Liver (tissue), 3 donors: ENCODE data around the gene CDH4.

Experiments used
- EGR1 ChIP-seq, 2 donors: IDR thresholded peaks; 2 replicates each; pipeline ENCODE4 v1.6.1; 2016 to 2018; ENCODE audit warnings: antibody characterized with exemption in 2 of 2, low read depth in 2 of 2
- GABPA ChIP-seq, 2 donors: IDR thresholded peaks in 1 of 2; conservative IDR thresholded peaks in 1 of 2; 2 replicates each; pipeline ENCODE4 v1.6.1; 2016; ENCODE audit warnings: antibody characterized with exemption in 2 of 2, mild to moderate bottlenecking in 1 of 2, moderate library complexity in 1 of 2
- JUND ChIP-seq, 2 donors: IDR thresholded peaks; 2 replicates each; pipeline ENCODE4 v1.6.1; 2016; ENCODE audit warnings: antibody characterized with exemption in 2 of 2
- RAD21 ChIP-seq, 2 donors: IDR thresholded peaks; 2 replicates each; pipeline ENCODE4 v1.6.1; 2016; ENCODE audit warnings: antibody characterized with exemption in 2 of 2, mild to moderate bottlenecking in 2 of 2
- RXRA ChIP-seq, 2 donors: IDR thresholded peaks; 2 replicates each; pipeline ENCODE4 v1.6.1; 2017 to 2018; ENCODE audit warnings: antibody characterized with exemption in 2 of 2, mild to moderate bottlenecking in 1 of 2
- SP1 ChIP-seq: IDR thresholded peaks from 2 replicates; pipeline ENCODE4 v1.6.1; 2018; ENCODE audit warnings: antibody characterized with exemption, mild to moderate bottlenecking
- TAF1 ChIP-seq: conservative IDR thresholded peaks from 2 replicates; pipeline ENCODE4 v1.6.1; 2016; ENCODE audit warnings: antibody characterized with exemption, mild to moderate bottlenecking
- YY1 ChIP-seq: IDR thresholded peaks from 2 replicates; pipeline ENCODE4 v1.6.1; 2016; ENCODE audit warnings: antibody characterized with exemption, mild to moderate bottlenecking
- TF ChIP-seq, protein P1 (sequence below): fragments of 150-350 bp; IDR thresholded peaks from 2 replicates; pipeline ENCODE4 v1.5.1; 2017; ENCODE audit warnings: improper control_type of control experiment, low read depth, low read length; ENCODE audit not compliant: missing input control
- TF ChIP-seq, protein P2 (sequence below): IDR thresholded peaks from 2 replicates; pipeline ENCODE4 v1.6.1; 2016; ENCODE audit warnings: antibody characterized with exemption, mild to moderate bottlenecking
- TF ChIP-seq, protein P3 (sequence below): IDR thresholded peaks from 2 replicates; pipeline ENCODE4 v1.6.1; 2016; ENCODE audit warnings: antibody characterized with exemption
- TF ChIP-seq, protein P4 (sequence below): IDR thresholded peaks from 2 replicates; pipeline ENCODE4 v1.6.1; 2016; ENCODE audit warnings: antibody characterized with exemption
- TF ChIP-seq, protein P5 (sequence below): IDR thresholded peaks from 2 replicates; pipeline ENCODE4 v1.6.1; 2016; ENCODE audit warnings: antibody characterized with exemption
- donor health status: healthy.
- donor health status: healthy.

DNA sequence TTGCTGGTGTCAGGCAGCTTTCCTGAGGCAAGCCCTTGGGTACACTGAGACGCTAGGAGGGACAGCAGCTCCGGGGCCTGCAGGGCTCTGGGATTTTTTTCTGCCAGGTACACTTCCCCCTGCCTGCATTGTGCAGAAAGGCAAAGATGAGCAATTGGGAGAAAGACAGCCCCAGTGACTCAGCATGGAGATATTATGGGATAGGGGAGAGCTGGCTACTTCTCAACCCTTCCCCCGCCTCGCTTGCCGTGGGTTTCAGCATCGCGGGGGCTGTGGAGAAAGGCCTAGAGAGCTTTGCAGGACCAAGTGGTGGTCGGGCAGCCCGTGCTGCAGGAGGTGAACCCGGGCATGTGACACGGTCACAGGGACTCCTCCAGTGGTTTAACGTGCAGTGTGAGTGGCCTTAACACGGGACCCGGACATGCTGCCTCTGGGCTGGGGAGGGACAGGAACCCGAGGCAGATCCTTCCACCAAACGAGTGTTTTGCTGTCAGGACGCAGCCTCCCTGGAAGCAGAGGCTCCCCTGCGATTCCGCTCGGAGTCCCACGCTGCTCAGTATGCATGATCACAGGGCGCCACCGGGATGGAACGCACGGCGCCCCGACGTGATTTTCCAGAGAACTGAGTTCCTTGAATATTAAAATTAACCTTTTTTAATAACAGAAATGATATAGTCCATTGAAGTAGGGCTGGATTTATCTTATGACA lies 139.9 kb downstream of the CDH4 start:
- TF ChIP-seq RAD21 (IDR thresholded peaks at IDR 0.05) = no peak
- TF ChIP-seq JUND (IDR thresholded peaks at IDR 0.05) = no peak
- TF ChIP-seq, protein P1, sequence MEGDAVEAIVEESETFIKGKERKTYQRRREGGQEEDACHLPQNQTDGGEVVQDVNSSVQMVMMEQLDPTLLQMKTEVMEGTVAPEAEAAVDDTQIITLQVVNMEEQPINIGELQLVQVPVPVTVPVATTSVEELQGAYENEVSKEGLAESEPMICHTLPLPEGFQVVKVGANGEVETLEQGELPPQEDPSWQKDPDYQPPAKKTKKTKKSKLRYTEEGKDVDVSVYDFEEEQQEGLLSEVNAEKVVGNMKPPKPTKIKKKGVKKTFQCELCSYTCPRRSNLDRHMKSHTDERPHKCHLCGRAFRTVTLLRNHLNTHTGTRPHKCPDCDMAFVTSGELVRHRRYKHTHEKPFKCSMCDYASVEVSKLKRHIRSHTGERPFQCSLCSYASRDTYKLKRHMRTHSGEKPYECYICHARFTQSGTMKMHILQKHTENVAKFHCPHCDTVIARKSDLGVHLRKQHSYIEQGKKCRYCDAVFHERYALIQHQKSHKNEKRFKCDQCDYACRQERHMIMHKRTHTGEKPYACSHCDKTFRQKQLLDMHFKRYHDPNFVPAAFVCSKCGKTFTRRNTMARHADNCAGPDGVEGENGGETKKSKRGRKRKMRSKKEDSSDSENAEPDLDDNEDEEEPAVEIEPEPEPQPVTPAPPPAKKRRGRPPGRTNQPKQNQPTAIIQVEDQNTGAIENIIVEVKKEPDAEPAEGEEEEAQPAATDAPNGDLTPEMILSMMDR = no peak
- TF ChIP-seq, protein P2, sequence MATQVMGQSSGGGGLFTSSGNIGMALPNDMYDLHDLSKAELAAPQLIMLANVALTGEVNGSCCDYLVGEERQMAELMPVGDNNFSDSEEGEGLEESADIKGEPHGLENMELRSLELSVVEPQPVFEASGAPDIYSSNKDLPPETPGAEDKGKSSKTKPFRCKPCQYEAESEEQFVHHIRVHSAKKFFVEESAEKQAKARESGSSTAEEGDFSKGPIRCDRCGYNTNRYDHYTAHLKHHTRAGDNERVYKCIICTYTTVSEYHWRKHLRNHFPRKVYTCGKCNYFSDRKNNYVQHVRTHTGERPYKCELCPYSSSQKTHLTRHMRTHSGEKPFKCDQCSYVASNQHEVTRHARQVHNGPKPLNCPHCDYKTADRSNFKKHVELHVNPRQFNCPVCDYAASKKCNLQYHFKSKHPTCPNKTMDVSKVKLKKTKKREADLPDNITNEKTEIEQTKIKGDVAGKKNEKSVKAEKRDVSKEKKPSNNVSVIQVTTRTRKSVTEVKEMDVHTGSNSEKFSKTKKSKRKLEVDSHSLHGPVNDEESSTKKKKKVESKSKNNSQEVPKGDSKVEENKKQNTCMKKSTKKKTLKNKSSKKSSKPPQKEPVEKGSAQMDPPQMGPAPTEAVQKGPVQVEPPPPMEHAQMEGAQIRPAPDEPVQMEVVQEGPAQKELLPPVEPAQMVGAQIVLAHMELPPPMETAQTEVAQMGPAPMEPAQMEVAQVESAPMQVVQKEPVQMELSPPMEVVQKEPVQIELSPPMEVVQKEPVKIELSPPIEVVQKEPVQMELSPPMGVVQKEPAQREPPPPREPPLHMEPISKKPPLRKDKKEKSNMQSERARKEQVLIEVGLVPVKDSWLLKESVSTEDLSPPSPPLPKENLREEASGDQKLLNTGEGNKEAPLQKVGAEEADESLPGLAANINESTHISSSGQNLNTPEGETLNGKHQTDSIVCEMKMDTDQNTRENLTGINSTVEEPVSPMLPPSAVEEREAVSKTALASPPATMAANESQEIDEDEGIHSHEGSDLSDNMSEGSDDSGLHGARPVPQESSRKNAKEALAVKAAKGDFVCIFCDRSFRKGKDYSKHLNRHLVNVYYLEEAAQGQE = no peak
- TF ChIP-seq TAF1 = no peak
- TF ChIP-seq YY1 = no peak
- TF ChIP-seq, protein P3, sequence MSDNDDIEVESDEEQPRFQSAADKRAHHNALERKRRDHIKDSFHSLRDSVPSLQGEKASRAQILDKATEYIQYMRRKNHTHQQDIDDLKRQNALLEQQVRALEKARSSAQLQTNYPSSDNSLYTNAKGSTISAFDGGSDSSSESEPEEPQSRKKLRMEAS = no peak
- TF ChIP-seq SP1 = no peak
- TF ChIP-seq, protein P4, sequence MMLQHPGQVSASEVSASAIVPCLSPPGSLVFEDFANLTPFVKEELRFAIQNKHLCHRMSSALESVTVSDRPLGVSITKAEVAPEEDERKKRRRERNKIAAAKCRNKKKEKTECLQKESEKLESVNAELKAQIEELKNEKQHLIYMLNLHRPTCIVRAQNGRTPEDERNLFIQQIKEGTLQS = no peak
- no peak for TF ChIP-seq EGR1 (IDR thresholded peaks at IDR 0.05; ENCODE audit: low read depth in 2 of 2)
- no peak for TF ChIP-seq GABPA (IDR thresholded peaks at IDR 0.05 in 1 of 2, conservative IDR thresholded peaks at IDR 0.05 in 1 of 2)
- no peak for TF ChIP-seq RXRA (IDR thresholded peaks at IDR 0.05)
- TF ChIP-seq, protein P5, sequence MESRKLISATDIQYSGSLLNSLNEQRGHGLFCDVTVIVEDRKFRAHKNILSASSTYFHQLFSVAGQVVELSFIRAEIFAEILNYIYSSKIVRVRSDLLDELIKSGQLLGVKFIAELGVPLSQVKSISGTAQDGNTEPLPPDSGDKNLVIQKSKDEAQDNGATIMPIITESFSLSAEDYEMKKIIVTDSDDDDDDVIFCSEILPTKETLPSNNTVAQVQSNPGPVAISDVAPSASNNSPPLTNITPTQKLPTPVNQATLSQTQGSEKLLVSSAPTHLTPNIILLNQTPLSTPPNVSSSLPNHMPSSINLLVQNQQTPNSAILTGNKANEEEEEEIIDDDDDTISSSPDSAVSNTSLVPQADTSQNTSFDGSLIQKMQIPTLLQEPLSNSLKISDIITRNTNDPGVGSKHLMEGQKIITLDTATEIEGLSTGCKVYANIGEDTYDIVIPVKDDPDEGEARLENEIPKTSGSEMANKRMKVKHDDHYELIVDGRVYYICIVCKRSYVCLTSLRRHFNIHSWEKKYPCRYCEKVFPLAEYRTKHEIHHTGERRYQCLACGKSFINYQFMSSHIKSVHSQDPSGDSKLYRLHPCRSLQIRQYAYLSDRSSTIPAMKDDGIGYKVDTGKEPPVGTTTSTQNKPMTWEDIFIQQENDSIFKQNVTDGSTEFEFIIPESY = no peak
